ENCODE results near the gene DNHD1.

Gene DNHD1

DNA sequence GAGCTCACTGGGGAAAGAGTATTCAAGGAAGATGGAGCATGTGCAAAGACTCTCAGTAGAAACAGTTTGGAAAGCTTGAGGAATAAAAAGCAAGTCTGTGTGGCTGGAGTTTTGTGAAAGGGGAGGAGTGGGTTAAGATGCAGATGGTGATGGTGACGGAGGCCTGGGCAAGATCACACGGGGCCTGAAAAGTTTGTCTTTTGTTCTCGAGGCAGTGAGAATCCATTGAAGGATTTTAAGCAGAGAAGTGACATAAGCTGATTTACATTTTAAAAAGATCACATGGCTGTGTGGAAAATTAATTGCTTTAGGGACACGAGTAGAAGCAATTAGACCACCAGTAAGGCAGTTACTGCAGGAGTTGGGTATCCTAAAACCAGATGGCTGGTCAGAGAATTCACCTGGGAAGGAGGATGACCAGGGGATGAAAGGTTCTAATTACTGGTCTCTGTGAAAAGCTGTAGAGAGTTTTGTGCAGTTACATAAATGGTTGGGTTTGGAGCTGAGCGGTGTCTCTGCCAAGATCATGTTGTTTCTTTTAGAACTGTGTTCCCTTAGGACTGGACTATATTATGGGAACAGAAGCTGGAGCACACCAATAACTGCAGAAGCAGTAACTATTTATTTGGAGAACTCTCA lies 99.3 kb downstream of the DNHD1 start:
- DNase-seq = no peak

DNA sequence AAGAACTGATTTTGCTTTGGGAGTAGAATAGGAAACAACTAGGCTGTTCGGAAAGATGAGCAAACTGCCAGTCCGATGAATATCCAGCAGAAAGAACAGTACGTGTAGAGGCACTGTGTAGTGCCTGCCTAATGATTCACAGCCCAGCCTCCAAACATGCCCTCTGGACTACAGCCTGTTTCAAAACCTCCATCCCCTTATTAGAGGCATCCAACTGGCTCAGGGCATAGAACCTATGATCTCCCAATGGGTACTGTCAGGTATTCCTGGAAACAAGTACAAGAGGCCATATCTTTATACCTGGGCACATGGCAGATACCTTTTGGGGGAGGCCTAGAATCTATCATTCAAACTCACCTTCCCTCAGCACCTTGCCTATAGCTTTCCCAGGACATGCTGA lies 101.5 kb downstream of the DNHD1 start:
- no peak for DNase-seq

DNA sequence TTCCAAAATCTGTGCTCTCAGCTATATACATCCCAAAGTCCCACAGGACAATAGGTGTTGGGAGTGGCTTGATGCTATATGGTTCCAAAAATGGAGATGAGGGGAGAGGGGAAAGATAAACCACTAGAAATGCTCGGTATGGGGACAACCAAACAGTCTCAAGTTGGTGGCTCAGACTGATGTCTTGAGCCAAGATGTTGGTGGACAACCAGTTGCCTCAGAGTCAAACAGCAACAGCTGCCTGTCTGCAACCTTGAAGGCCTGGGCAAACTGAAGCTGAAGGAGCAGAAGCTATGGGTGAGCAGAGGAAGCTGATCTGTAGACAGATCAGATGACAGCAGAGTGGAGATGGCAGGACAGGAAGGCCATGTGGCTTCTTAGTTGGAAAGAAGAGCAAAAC lies 102.4 kb downstream of the DNHD1 start:
- DNase-seq = no peak

DNA sequence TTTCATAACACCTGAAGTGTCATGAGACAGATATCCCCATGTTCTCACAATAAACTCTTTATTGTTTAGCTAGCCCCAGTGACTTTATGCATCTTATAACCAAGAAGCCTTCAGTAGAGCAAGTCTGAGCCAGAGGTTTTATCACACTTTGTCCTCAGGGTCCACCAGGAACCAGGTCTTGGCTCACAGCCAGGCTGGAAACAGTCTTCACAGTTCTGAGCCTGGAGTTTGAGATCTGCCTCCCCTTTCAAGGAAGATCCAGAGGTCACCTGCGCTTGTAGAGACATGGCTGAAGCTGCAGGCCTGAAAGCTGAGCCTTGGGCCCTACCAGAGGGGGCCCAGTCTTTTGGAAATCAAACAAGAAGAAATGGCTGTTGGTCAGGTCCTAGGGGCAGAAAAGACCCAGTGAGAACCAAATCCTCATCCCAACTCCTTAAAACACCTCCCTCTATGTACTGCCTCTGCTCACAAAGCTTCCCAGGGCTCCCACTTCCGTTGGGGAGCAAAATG lies 102.9 kb downstream of the DNHD1 start:
- no peak for DNase-seq

DNA sequence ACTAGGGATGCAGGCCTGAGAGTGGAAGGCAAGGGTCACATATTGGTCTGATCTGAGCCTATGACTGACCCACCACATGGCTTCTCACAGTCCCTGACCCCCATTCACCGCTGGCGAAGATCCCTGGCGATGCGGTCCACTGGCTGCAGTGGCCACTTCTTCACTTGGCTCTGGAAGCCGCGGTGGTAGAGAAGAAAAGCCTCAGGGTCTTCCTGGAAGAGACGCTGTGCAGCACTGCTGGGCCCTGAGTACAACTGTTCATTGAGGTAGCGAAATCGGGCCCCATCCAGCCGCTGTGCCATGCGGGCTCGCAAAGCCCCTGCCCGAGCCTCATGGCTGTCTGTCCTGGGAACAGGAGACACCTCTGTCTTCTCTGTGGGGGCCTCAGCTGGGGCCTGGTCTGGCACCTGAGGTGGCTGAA lies 104.0 kb downstream of the DNHD1 start:
- DNase-seq = no peak

DNA sequence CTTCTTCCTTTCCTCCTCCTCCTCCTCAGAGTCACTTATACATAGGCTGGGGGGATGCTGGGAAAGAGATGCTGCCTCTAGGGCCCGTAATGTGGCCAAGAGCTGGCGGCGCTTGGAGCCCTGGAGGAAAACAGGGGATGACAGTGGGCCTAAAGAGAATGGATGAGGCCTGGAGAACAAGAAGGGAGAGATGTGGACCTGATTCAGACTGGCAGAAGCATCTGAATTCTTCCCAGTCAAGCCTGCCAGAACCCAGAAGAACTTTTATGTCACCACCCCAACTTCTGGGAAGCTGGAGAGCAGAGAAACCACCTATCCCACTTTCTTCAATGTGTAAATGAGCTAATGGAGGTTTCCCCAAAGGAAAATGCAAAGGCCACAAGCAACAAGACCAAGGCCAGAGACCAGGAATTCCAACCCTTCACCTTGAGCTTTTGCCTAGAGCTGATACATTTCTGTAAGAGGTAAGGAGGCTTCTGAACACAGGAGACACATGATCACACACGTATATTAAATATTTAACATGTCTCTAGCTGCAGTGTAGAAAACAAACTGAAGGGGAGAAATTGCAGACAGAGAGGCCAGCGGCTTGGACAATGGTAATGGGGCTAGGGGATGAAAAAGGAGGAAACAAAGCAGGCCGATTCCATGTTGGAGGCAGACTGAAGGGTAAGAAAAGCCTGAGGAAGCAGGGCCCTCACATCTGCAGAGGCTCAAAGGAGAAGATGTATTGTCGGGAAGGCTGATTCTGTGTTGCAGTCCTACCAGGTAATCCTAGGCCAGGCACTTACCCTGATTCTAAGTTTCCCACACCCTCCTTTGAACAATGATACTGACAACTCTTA lies 105.2 kb downstream of the DNHD1 start:
- DNase-seq = no peak

DNA sequence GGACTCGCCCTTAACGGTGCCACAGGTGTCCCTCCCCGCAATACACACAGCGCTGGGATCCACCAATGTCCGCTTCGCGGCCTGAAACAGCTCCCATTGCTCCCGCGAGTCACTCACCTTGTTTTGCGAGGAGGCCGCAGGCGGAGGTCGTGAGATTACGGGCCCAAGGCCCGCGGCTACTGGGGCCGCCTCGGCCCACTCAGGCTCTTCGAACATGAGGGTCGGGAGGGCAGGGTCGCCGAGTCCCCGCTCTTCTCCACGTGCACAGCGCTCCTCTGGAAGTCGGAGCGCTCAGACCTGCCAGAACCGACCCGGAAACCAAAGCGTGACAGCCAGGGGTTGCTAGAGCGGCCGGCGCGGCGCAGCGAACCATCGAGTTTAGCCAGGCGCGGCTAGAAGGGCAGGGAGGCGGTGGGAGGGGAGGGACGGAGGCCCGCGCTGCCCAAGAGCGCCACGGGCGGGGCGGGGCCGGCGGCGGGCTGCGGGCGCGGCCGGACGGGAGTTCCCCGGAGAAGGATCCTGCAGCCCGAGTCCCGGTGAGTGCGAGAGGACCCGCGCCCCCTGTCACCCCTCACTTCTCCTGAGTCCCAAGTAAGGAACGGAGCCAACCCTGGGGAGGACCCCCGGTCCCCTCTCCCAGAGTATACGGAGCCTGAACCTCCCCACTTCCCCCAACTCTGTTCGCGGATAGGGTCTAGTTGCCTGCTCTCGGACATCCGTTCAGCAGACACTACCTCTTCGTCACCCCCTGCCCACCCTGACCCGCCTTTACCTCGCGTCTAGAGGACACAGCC lies 106.4 kb downstream of the DNHD1 start, which contains the start of the genes ILK and RRP8:
ILK (plus strand) TSS at position 488 of the 794 bp plus-strand sequence. CDS start 498 bp downstream, outside the sequence.
RRP8 (minus strand) TSS at position 330 of the 794 bp plus-strand sequence; CDS start at position 216, 114 bp downstream.
- DNase-seq = peak; percentile 94

DNA sequence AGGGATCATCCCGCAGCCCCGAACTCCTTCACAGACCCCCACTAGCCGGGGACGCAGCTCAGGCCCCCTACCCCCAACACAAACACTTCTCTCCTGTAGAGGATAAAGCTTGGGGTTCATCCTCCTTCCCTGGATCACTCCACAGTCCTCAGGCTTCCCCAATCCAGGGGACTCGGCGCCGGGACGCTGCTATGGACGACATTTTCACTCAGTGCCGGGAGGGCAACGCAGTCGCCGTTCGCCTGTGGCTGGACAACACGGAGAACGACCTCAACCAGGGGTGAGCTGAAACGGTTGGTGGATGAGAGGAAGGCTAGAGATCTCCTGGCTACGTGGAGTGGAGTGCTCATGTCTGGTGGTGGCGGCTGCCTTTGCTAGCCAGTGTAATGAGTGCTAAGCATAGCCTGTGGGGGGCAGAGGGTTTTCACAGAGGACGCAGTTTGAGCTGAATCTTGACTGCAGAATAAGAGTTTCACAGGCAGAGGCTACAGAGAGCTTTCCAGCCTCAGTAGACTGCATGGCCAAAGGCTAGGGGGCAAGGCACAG lies 107.1 kb downstream of the DNHD1 start:
- peak; percentile 62 for DNase-seq

DNA sequence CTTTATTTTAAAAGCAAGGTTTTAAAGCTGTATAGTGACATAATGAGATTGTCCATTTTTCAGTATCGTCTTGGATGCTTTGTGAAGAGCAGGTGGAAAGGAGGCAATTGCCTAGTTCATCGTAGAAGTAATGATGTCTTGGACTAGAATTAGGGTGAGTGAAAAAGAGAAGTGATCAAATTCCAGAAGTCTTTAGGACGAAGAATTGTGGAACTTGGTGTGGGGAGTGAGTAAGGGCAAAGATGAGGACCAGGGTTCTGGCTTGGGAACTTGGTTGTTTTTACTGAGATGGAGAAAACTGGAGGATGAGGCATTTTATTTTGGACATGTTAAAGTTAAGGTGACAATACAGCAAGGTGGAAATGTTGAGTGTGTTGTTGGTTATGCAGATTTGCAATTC lies 107.7 kb downstream of the DNHD1 start:
- no peak for DNase-seq

DNA sequence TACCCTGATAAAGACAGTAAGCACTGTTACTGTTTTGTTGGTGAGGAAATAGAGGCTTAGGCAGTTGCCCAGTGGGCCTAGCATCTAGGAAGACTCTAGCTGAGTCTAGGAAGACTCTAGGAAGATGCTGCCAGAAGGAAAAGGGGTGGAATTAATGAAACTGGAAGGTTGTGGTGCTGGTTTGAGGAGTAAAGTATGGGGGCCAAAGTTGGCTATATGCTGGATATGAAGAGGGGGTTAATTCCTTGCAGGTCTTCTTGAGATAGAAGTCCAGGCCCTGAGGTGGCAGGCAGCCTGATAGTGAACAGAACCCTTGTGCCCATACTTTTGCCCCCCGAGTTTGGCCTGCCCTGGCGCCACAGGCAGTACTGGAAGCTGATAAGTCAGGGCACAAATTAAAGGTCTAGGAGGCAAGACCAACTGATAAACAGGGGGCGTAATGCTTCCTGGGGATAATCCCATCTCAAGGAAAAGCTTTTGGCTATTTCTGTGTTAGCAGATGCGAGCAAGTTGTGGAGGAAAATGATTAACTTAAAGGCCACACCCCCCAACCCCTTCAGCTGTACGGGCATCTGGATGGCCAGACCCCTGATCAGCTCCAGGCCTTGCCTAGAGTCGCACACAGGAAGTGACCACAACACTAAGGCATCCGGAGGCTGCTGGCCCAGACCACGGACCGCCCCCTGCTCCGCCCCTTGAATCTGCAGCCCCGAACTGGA lies 109.5 kb downstream of the DNHD1 start:
- peak; percentile 76 for DNase-seq

DNA sequence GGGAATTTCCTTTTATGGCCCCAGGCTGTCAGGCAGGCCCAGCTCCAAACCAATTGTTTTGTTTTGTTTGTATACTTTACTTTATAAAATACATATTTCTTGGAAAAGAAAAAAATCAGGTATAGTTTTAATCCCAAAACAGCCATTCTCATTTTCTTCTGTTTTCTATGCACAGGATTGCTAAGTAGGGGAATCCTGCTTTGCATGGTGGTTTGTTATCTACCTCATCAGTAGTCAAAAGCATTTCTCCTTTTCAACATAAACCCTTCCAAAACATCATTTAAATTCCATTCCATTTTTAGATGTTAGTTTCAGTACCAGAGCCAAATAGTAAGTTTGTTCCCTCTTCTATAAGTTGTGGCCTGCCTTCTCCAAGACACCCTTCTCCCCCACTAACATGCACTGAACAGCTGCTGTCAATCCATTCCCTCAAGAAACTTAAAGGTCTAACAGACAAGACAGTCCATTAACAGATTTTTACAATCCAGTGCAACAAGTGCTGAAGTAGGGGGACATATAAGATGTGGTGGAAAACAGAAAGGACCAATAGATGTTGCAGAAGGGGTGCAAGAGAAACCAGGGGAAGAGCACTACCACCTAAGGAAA lies 110.2 kb downstream of the DNHD1 start:
- peak; percentile 28 for DNase-seq

DNA sequence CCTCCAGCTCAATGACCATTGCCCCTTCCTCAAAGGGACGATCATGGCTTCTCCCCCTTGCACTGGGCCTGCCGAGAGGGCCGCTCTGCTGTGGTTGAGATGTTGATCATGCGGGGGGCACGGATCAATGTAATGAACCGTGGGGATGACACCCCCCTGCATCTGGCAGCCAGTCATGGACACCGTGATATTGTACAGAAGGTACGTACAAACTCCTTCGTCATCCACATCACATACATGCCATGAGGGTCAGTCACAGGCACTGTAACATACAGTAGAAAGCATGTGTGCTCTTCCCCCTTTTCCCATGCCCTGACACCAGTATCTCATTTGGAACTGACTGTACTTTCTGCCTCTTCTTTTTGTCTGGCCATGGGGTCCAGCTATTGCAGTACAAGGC lies 110.9 kb downstream of the DNHD1 start:
- DNase-seq = no peak

DNA sequence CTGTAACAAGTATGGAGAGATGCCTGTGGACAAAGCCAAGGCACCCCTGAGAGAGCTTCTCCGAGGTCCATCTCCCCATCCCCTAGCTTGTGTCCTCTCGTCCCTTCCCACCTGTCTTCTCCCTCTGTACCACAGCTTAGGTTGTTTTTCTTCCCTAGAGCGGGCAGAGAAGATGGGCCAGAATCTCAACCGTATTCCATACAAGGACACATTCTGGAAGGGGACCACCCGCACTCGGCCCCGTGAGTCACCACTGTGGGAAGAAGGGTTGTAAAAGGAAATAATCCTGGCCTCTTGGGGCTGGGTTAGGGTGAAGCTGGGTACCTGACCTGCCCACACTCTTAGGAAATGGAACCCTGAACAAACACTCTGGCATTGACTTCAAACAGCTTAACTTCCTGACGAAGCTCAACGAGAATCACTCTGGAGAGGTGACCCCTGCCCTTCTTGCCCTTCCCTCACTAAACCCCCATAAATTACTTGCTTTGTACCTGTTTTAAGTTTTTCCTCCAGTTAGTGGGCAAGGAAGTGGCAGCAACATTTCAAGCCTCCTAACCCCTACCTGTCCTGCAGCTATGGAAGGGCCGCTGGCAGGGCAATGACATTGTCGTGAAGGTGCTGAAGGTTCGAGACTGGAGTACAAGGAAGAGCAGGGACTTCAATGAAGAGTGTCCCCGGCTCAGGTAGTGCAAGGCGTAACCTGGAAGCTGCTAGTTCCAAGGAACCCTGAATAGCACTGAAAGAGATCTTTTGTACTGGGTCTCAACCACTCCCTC lies 111.8 kb downstream of the DNHD1 start:
- no peak for DNase-seq

DNA sequence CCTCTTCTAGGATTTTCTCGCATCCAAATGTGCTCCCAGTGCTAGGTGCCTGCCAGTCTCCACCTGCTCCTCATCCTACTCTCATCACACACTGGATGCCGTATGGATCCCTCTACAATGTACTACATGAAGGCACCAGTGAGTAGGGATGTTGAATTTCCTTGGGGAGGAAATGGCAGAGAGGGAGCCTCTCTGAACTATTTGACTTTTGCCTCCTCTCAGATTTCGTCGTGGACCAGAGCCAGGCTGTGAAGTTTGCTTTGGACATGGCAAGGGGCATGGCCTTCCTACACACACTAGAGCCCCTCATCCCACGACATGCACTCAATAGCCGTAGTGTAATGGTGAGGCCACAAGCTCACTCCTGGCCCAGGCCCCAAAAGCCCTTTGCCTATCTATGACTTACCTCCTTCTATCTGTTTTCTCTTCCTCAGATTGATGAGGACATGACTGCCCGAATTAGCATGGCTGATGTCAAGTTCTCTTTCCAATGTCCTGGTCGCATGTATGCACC lies 112.5 kb downstream of the DNHD1 start:
- no peak for DNase-seq

DNA sequence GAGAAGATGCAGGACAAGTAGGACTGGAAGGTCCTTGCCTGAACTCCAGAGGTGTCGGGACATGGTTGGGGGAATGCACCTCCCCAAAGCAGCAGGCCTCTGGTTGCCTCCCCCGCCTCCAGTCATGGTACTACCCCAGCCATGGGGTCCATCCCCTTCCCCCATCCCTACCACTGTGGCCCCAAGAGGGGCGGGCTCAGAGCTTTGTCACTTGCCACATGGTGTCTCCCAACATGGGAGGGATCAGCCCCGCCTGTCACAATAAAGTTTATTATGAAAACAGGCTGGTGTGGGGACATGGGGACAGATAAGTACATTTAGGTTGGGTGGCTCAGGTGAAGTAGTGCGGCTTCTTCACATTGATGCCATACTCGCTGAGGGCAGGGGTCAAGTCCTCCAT lies 113.5 kb downstream of the DNHD1 start:
- no peak for DNase-seq

DNA sequence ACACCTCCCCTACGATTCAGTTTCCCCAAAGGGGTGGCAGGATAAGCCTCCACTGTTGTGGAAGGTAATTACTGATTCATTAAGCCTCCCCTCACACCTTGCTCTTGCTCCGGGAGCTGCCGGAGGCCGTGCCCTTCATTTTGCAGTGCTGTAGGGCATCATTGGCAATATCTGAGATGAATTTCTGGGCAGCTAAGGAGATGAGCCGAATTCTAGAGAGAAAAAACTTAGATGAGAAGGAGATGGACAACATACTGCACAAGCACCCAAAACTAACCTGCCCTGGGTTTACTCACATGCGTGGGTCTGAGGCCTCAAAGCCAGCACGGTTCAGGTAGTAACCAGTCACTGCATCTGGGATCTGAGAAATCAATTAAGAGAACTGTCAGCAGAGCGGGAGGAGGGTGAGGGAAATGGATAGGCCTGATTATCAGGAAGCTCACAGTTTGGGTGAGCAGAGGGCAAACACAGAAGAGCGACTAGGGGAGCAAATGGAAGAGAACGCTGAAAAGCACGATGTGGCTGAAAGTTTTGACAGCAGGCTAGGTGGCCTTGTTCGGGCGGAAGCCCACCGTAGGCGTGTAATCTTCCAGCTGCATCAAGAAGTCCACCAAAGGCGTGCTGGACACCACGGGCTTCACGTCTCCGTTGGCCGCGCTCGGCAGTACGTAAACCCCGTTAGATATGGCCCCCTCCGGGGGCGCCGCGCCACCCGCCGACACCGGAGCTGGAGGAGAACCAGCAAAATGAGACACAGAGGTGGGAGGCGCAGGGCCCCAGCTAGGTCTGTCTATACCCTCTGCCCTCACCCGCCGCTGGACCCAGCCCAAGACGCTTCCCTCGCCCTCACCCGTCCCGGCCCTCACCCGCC lies 114.2 kb downstream of the DNHD1 start:
- DNase-seq = peak; percentile 26

DNA sequence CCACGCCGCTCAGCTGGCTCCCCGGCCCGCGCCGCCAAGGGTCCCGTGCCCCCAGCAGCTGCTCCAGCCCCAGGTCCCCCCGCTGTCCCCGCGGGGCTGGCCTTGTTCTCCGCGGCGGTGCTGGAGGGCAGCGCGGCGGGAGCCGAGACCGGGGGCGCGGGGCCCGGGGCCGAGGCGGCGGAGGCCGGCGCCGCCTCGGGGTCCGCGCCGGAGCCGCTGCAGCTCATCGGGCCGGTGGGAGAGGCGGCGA lies 114.8 kb downstream of the DNHD1 start:
- no peak for DNase-seq

DNA sequence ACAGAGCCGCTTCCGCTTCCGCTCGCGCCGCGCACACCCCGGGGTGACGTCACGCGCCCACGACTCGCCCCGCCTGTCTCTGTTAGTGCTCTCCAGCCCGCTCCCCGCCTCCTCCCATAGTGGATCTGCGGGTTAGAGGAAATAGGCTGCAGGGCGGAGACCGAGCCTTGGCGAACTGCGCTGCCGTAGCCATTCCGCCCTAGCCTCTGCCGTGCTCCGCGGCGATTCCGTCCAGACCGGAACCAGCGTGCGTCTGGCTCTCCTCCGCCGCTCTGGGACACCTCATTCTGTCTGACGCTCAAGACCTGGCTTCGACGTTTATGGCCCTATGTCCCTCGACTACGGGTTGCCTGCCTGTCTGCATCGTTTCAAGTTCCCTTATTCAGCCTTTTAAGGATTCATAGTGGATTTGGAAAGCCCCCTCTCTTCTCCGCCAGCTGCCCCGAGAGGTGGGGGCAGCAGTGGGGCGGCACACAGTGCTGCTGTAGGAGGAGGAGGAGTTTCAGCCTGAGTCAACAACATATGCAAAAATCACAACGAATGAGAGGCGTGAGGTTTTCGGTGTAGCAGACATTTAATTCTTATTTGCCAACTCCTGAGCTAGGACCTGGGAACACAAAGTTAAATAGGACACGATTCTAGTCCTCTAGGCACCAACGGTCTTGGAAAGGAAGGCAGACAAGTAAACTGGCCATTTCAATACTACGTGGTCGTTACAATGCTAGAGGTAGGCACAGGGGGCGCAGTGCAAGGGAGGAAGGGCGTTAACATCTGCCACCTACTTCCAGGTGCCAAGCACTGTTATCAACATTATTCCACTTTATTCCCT lies 115.3 kb downstream of the DNHD1 start, which contains the start of gene TAF10:
TAF10 (minus strand) TSS at position 4 of the 829 bp plus-strand sequence. CDS start 27 bp downstream, outside the sequence.
- DNase-seq = peak; percentile 98

DNA sequence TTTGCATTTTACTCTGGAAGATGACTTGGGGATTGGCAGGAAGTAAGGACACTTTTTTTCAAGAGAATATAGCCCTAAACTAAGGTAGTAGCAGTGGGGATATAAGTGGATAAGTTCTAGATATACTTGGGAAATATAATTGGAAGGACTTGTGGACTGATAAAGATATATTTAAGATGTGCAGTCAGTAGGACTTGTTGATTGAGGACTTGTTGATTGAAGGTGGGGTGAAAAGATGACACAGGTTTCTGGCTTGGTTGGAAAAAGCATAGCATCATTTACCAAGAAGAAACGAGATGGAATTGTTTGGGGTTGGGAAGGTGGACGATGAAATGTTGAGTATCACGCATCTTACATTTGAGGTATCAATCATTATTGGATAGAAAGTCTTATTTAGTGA lies 116.4 kb downstream of the DNHD1 start:
- DNase-seq = no peak
